Measurements from ENCODE around the gene CAMTA1.

CAMTA1 gene

DNA sequence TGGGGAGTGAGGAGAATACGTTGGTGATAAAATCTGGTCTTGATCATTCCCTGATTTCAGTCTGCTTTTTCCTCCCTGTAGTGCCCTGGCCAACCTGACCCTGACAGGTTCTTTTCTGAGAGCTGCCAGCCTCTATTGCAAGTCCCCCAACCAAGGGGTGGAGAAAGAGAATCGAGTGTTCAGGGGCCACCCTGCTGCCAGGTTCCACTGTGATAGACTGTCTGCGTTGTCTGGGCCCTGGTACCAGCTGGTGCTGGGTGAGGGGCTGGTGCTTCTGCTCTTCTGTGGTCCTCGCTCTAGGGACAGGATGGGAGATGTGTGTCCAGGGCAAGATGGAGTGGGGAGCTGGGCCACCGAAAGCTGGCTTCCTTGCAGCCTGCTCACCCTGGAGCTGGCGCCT is 214.6 kb downstream of the CAMTA1 start:
- TF ChIP-seq, protein P1, sequence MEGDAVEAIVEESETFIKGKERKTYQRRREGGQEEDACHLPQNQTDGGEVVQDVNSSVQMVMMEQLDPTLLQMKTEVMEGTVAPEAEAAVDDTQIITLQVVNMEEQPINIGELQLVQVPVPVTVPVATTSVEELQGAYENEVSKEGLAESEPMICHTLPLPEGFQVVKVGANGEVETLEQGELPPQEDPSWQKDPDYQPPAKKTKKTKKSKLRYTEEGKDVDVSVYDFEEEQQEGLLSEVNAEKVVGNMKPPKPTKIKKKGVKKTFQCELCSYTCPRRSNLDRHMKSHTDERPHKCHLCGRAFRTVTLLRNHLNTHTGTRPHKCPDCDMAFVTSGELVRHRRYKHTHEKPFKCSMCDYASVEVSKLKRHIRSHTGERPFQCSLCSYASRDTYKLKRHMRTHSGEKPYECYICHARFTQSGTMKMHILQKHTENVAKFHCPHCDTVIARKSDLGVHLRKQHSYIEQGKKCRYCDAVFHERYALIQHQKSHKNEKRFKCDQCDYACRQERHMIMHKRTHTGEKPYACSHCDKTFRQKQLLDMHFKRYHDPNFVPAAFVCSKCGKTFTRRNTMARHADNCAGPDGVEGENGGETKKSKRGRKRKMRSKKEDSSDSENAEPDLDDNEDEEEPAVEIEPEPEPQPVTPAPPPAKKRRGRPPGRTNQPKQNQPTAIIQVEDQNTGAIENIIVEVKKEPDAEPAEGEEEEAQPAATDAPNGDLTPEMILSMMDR (IDR thresholded peaks at IDR 0.05; ENCODE audit: insufficient read depth, missing control alignments): no peak
- no peak for DNase-seq (ENCODE audit: insufficient read length, low spot score)
- FAIRE-seq: no peak

DNA sequence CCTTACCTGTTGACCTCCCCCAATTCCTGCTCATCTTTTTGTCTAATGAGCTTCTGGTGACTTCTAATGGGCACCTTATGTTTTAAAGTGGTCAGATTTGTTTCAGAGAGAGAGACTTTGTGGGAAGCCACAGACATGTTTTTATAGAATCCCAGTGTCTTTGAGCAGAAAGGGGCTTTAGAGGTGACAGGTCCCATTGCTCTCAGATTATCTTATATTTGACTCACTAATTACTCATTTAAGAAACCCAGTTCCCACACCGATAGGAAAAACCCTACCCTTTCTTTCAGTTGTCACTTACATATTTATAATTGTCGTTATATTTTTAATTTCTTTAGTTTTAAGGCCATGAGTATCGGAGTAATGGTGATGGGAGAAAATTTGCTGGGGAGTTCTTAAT is 215.5 kb downstream of the CAMTA1 start:
- FAIRE-seq (no peak), DNase-seq (ENCODE audit: insufficient read length, low spot score) (no peak)

DNA sequence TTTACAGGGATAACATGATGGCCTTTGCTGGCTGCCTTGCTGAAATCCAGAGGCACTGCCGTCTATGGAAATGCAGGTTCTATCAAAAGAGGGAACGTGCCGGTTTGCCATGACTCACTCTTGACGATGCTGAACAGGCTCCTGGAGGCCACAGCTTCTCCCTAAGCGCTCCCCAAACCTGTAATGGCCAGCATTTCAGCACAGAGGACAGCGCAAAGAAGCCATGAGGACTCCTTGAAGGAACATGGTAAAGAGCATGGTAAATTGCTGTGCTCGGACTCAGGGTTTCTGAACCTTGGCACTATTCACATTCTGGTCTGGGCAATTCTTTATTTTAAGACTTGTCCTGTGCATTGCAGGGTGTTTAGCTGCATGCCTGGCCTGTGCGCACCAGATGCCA is 217.5 kb downstream of the CAMTA1 start:
- no peak for DNase-seq (ENCODE audit: insufficient read length, low spot score)
- TF ChIP-seq, protein P1 (IDR thresholded peaks at IDR 0.05; ENCODE audit: insufficient read depth, missing control alignments): no peak
- no peak for FAIRE-seq

More for the DNA sequence above, 215.5 kb downstream of the CAMTA1 start:
- TF ChIP-seq, protein P1 (IDR thresholded peaks at IDR 0.05; ENCODE audit: insufficient read depth, missing control alignments): no peak

DNA sequence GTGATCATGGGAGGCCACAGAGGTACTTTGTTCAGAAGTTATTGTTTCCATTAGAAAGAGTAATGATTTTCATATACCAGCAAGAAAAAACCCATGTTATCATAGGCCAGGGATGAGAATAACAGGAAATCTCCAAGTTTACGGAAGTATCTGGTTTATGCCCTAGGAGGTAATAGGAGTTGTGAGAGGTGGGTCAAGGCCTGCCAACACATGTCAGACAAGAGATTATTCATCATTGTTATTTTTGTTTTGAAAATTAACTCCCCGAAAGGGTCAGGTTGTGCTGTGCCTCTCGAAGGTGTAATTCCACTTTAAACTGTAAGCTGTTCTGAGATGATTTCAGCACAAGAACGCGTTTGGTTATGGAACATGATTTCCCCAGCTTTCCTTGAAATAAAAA is 218.4 kb downstream of the CAMTA1 start:
- TF ChIP-seq, protein P1 (IDR thresholded peaks at IDR 0.05; ENCODE audit: insufficient read depth, missing control alignments): no peak
- DNase-seq (ENCODE audit: insufficient read length, low spot score) (no peak), FAIRE-seq (no peak)

DNA sequence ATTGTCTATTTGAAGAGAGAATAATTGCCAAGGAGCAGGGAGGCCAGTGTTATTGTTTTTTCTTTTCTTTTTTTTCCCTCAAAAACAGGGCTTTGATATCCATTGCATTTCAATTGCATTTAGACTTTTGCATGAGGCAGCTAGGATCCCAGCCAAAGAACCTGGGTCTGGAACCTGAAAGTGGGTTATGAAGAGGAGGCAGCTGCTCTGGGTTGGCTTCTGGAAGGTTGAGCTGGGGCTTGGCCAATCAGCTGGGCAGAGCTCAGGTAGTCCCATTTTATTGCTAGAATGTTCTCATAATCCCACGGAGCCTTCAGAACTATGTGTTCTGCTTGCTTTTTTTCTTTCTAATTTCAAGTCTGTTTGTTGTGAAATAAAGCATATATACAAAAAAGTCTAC is 218.9 kb downstream of the CAMTA1 start:
- no peak for FAIRE-seq
- TF ChIP-seq, protein P1 (IDR thresholded peaks at IDR 0.05; ENCODE audit: insufficient read depth, missing control alignments): no peak
- no peak for DNase-seq (ENCODE audit: insufficient read length, low spot score)

DNA sequence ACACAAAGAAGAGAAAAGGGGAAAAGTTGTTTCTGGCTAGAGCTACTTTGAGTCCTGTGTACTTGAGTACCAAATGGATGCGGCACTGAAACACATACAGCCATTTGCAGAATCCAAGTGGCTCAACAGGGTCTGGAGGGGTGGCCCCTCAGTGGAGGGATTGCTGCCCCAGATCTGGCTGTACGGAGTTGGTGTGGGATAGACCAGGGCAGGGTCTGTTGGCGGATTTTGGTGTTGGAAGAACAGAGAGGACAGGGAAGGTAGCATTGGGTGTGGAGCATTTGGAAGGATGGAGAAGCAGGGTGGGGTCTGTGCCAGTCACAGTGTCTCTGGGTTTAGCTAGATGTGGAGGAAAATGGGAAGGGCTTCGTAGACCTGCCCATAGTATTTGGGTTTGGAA is 220.5 kb downstream of the CAMTA1 start:
- FAIRE-seq: no peak
- DNase-seq (ENCODE audit: insufficient read length, low spot score): no peak
- TF ChIP-seq, protein P1 (IDR thresholded peaks at IDR 0.05; ENCODE audit: insufficient read depth, missing control alignments): no peak

DNA sequence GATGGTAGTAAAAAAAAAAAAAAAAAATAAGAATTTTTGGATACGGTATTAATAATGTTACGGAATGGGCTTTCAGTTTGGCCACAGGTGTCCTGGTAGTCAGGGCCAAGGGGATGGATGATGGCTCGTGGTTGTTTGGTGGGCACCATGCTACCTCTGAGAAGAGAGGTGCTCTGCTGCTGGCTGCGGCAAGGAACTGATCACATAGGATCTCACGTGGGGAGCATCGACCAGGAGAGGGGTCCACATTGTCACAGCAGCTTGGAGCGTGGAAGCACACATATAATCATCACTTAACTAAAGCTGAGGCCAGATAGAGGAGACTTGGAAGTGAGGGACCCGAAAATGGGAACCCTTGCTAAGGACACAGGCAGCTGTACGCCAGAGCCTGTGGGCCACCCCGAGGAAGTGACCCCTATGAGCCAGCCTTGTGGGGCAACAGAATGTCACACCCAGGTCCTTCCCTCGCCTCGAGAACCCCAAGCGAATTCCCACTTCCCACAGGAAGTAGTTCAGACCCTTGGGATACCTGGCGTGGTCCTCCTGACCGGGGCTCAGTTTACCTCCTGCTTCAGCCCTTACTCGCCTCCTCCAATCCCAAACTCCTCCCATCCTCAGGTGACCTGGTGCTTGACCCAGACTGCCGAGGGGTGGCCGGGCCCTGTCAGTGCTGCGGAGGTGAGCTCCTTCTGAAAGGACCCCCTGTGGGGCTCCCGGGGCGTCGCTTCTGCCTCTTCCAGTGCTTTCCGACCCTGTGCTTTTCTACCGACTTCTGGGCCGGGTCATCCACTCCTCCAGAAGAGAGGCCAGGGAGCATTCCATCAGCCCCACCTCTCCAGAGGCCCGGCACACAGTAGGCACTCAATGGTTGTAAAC is 222.0 kb downstream of the CAMTA1 start:
- no peak for DNase-seq (ENCODE audit: insufficient read length, low spot score)
- TF ChIP-seq, protein P1 (IDR thresholded peaks at IDR 0.05; ENCODE audit: insufficient read depth, missing control alignments): no peak
- FAIRE-seq: no peak
